Vagina (tissue), 2 donors: ENCODE measurements around the gene NEK8.

Experiments used
- CTCF ChIP-seq, 3 experiments: fragments of 450-650 bp in 2 of 3; fragments of 200-600 bp in 1 of 3; sonication (generic) in 1 of 3; IDR thresholded peaks; one replicate each; pipeline ENCODE4 v1.5.1; 2017 to 2019; ENCODE audit warnings: antibody characterized with exemption in 3 of 3, mild to moderate bottlenecking in 2 of 3, moderate library complexity in 2 of 3
- POLR2A ChIP-seq, 2 donors: fragments of 450-650 bp; IDR thresholded peaks; one replicate each; pipeline ENCODE4 v1.6.1; 2017; ENCODE audit warnings: antibody characterized with exemption in 2 of 2, mild to moderate bottlenecking in 2 of 2, moderate library complexity in 2 of 2
- POLR2AphosphoS5 ChIP-seq, 2 donors: sonication (generic); formaldehyde crosslinking; IDR thresholded peaks; one replicate each; pipeline ENCODE4 v1.9.0; 2017; ENCODE audit warnings: antibody characterized with exemption in 2 of 2, mild to moderate bottlenecking in 2 of 2, low read depth in 1 of 2; ENCODE audit not compliant: insufficient read depth in 1 of 2

GRCh38 chr17:28740406-28741357 is 12.1 kb downstream of the NEK8 start:
- no peak for TF ChIP-seq POLR2A (IDR thresholded peaks at IDR 0.05)
- no peak for TF ChIP-seq CTCF (IDR thresholded peaks at IDR 0.05)
- TF ChIP-seq POLR2AphosphoS5 (IDR thresholded peaks at IDR 0.05; ENCODE audit: insufficient read depth in 1 of 2, low read depth in 1 of 2): no peak
